T-cell (primary cell): Measurements from ENCODE around the gene ADGRE1. TPM values are rescaled to one million over a fixed set of nuclear protein-coding genes. Genes with fewer than 3 reads are reported as not detected.
A peak's percentile ranks its signal among the peaks of the same experiment; 100 is the strongest.

Experiments used
- ATAC-seq, 4 experiments: fragments of 200-7000 bp in 3 of 4; fragments of 150-1000 bp in 1 of 4; cut with Tn5 transposase; replicated peaks in 1 of 4; 1 replicate in 3 of 4; 2 replicates in 1 of 4; pipeline ENCODE4 v1.10.0; 2021; ENCODE audit warnings: moderate library complexity in 3 of 4, mild to moderate bottlenecking in 2 of 4, moderate number of reproducible peaks in 1 of 4
- CTCF ChIA-PET, 2 donors: fragments of 300-600 bp; sonication (Branson Sonifier 250); formaldehyde crosslinking; loops; one replicate each; lab custom pipeline; 2022; ENCODE audit warnings: antibody characterized with exemption in 2 of 2; lab: Charles Lee
- POLR2A ChIA-PET, 2 donors: fragments of 300-600 bp; sonication (Branson Sonifier 250); formaldehyde crosslinking; loops; one replicate each; lab custom pipeline; 2022; ENCODE audit warnings: antibody characterized with exemption in 2 of 2; lab: Charles Lee
- DNase-seq, 35 experiments: peaks; one replicate each; pipeline versions ENCODE4 v3.0.0 to v3.0.0-alpha.2; 2013 to 2023
- H3K27ac ChIP-seq: one replicate; pipeline ENCODE4 v1.5.1; 2013; ENCODE audit warnings: low read length
- H3K27me3 ChIP-seq, 2 experiments: replicated peaks in 1 of 2; 1 replicate in 1 of 2; 2 replicates in 1 of 2; pipeline versions ENCODE4 v1.6.1 to v1.7.0; 2013; ENCODE audit warnings: low read length in 1 of 2, mixed read lengths in 1 of 2; ENCODE audit not compliant: control insufficient read depth in 2 of 2, insufficient read depth in 2 of 2; ENCODE audit errors: extremely low read depth in 1 of 2
- H3K36me3 ChIP-seq, 2 donors: 1 replicate in 1 of 2; 2 replicates in 1 of 2; pipeline versions ENCODE4 v1.6.1 to v1.7.0; 2013; ENCODE audit warnings: low read length in 1 of 2; ENCODE audit not compliant: control insufficient read depth in 2 of 2, insufficient read depth in 1 of 2; ENCODE audit errors: extremely low read depth in 1 of 2
- H3K4me1 ChIP-seq, 2 experiments: 1 replicate in 1 of 2; 2 replicates in 1 of 2; pipeline versions ENCODE4 v1.6.1 to v1.7.0; 2013; ENCODE audit warnings: low read length in 2 of 2, mixed read lengths in 1 of 2; ENCODE audit not compliant: insufficient read depth in 2 of 2, control insufficient read depth in 1 of 2; ENCODE audit errors: extremely low read depth in 1 of 2
- H3K4me3 ChIP-seq, 2 donors: 1 replicate in 1 of 2; 2 replicates in 1 of 2; pipeline versions ENCODE4 v1.5.1 to v1.7.0; 2013; ENCODE audit warnings: mild to moderate bottlenecking in 2 of 2, low read length in 1 of 2, moderate library complexity in 1 of 2; ENCODE audit not compliant: control insufficient read depth in 1 of 2; ENCODE audit errors: extremely low read depth in 1 of 2
- H3K9me3 ChIP-seq: 2 replicates; pipeline ENCODE4 v1.7.0; 2013
- H3K27ac Mint-ChIP-seq, 2 donors: one replicate each; pipeline ENCODE4 v1.8.0; 2020 to 2021; ENCODE audit warnings: mild to moderate bottlenecking in 2 of 2, mixed read lengths in 2 of 2
- H3K27me3 Mint-ChIP-seq, 2 donors: one replicate each; pipeline ENCODE4 v1.8.0; 2021 to 2022; ENCODE audit warnings: mixed read lengths in 2 of 2
- H3K36me3 Mint-ChIP-seq: one replicate; pipeline ENCODE4 v1.8.0; 2021; ENCODE audit warnings: mixed read lengths
- H3K4me1 Mint-ChIP-seq, 3 donors: one replicate each; pipeline ENCODE4 v1.8.0; 2020 to 2022; ENCODE audit warnings: mixed read lengths in 3 of 3, mild to moderate bottlenecking in 1 of 3
- H3K4me3 Mint-ChIP-seq, 3 donors: one replicate each; pipeline ENCODE4 v1.8.0; 2020 to 2022; ENCODE audit warnings: mild to moderate bottlenecking in 3 of 3, mixed read lengths in 3 of 3, moderate library complexity in 3 of 3
- H3K9me3 Mint-ChIP-seq, 3 donors: one replicate each; pipeline ENCODE4 v1.8.0; 2020 to 2022; ENCODE audit warnings: mixed read lengths in 3 of 3
- WGBS: methylation state at CpG from one replicate; pipeline ENCODE4 v1.1.5; 2013; ENCODE audit warnings: missing lambda C conversion rate; ENCODE audit not compliant: insufficient coverage; 5-methylcytosine and 5-hydroxymethylcytosine counted together
- total RNA-seq, 35 experiments: library from RNA in 6 of 35; stranded (reverse) in 6 of 35; fragments of 120-200 nt in 1 of 35; gene quantifications; one replicate each; pipeline versions ENCODE4 v1.2.1 to v1.2.4 and lab custom pipeline; 2013 to 2026

The ADGRE1 gene
- total RNA-seq, 5 donors from 2014 or later (not counting 1 experiment from before 2014, with no cell fraction given) = 3.4 to 9.7 (median 3.7) TPM

DNA sequence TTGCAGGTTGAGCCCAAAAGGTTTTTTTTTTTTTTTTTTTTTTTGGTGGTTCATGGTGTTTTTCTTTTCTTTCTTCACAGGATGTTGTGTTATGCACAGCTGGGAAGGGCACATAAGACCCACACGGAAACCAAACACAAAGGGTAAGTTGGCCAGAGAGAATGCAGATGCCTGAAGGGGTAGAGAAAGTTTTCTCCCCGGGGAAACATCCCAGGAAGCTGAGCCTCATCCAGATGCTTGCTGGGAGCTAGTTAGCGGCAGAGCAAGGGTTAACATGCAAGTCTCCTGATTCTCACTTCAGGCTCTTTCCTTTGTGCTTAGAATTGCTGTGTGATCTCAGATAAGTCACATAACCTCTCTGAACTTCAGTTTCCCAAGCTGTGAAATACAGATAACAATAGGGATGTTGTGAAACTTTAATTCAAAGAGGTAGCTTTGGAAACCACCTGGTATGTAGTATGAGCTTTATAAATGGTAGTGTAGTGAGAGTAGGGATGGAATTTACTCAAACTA, 3.1 kb downstream of the ADGRE1 start:
- Histone ChIP-seq H3K27me3 (peaks cover 0 to 5% of the 10 kb centered on the region in 2 experiments), H3K4me3 (peak overlapping the region in 1 of 2 donors; percentile 42), H3K36me3 (peaks cover 0 to 3% of the 10 kb centered on the region in 2 donors), H3K4me1 (peaks cover 55 to 63% of the 10 kb centered on the region in 2 experiments), H3K9me3 (no peaks in the 10 kb centered on the region), H3K27ac (peak overlapping the region; percentile 56)
- ChIA-PET POLR2A (interaction anchor here in 1 of 2 donors (0.6 kb wide), 1 partner anchor 20 kb away, joined by 4 read pairs; no protein-coding TSS in a partner anchor), CTCF (interaction anchor here in 1 of 2 donors (0.6 to 1.6 kb wide), 4 partner anchors 27 to 920 kb away, joined by 3 to 9 read pairs (median 5); no protein-coding TSS in a partner anchor)
- Mint-ChIP-seq H3K4me3 (peak overlapping the region; percentile 47 to 78 (median 53)), H3K27ac (peak overlapping the region; percentile 94), H3K4me1 (peaks cover 79 to 85% (median 80%) of the 10 kb centered on the region in 3 donors), H3K36me3 (peaks cover 18% of the 10 kb centered on the region), H3K27me3 (no peaks in the 10 kb centered on the region), H3K9me3 (peaks cover 19 to 24% (median 21%) of the 10 kb centered on the region in 3 donors)
- DNase-seq (peak in 30 of 35 experiments; percentile 3 to 64 (median 18)), ATAC-seq (peak; percentile 69 to 82 (median 76))
- 0% methylated on average over 1 of the region's 3 CpGs for WGBS

DNA sequence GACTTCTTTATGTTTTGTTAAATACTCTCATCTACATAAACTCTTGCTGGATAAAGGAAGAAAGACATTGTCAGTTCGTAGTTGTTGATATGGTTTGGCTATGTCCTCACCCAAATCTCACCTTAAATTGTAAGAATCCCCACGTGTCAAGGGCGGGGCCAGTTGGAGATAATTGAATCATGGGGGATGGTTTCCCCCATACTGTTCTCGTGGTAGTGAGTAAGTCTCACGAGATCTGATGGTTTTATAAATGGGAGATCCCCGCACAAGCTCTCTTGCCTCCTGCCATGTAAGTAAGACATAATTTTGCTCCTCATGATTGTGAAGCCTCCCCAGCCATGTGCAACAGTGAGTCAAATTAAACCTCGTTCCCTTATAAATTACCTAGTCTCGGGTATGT, 3.6 kb downstream of the ADGRE1 start:
- Mint-ChIP-seq H3K4me3 (peak overlapping the region; percentile 19 to 78 (median 53)), H3K4me1 (peaks cover 81 to 89% (median 83%) of the 10 kb centered on the region in 3 donors), H3K9me3 (peaks cover 19 to 28% (median 25%) of the 10 kb centered on the region in 3 donors), H3K27ac (peak overlapping the region; percentile 94), H3K36me3 (peaks cover 21% of the 10 kb centered on the region), H3K27me3 (no peaks in the 10 kb centered on the region)
- ChIA-PET POLR2A (no interaction called here), CTCF (interaction anchor here in 1 of 2 donors (0.6 to 1.6 kb wide), 4 partner anchors 27 to 921 kb away, joined by 3 to 9 read pairs (median 5); no protein-coding TSS in a partner anchor)
- DNase-seq = peak in 34 of 35 experiments; percentile 14 to 72 (median 46)
- Histone ChIP-seq H3K4me1 (peaks cover 55 to 63% of the 10 kb centered on the region in 2 experiments), H3K4me3 (peak overlapping the region in 1 of 2 donors; percentile 42), H3K36me3 (peaks cover 0 to 3% of the 10 kb centered on the region in 2 donors), H3K27ac (peak overlapping the region; percentile 56), H3K27me3 (peaks cover 0 to 5% of the 10 kb centered on the region in 2 experiments), H3K9me3 (no peaks in the 10 kb centered on the region)
- WGBS = no CpG with 5 or more reads among the region's 8 CpGs
- peak; percentile 9 to 35 (median 18) for ATAC-seq

DNA sequence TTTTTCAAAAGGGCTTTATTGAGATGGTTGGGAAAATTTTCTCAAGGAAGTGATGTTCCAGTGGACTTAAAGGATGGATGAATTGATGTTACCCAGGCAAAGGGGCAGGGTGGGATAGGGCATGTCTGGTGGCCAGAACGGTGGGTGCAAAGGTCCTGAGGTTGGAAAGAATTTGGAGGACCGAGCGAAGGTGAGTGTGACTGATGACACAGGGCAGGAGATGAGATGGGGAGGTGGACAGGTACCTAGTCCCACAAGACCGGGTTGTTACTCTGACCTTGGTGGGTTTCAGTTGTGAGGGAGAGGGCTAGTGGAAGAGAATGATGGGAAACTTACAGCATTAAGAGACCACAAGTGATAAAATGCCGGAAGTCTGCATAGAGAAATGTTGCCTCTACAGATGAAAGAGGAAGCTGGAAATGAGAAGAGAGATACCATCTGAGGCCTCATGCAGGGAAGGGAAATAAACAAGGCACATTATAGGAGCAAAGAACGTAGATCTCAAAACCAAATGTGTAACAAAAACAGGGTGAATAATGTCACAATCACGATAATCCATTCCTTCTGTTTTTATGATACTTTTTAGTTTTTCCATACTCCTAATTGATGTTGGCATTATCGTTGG, 4.5 kb downstream of the ADGRE1 start:
- Histone ChIP-seq H3K27ac (peak overlapping the region; percentile 56), H3K4me1 (peaks cover 55 to 58% of the 10 kb centered on the region in 2 experiments), H3K27me3 (peaks cover 0 to 5% of the 10 kb centered on the region in 2 experiments), H3K36me3 (peaks cover 0 to 5% of the 10 kb centered on the region in 2 donors), H3K4me3 (peak overlapping the region in 1 of 2 donors; percentile 27), H3K9me3 (no peaks in the 10 kb centered on the region)
- Mint-ChIP-seq H3K27ac (peak overlapping the region; percentile 94), H3K4me3 (peak overlapping the region; percentile 21 to 78 (median 53)), H3K4me1 (peaks cover 80 to 91% (median 84%) of the 10 kb centered on the region in 3 donors), H3K36me3 (peaks cover 27% of the 10 kb centered on the region), H3K27me3 (no peaks in the 10 kb centered on the region), H3K9me3 (peaks cover 21 to 32% (median 28%) of the 10 kb centered on the region in 3 donors)
- ATAC-seq (peak; percentile 46 to 70 (median 62)), DNase-seq (peak in 8 of 35 experiments; percentile 2 to 56 (median 20))
- WGBS = 37% methylated on average over 5 of the region's 8 CpGs
- POLR2A ChIA-PET = no interaction called here
- CTCF ChIA-PET = no interaction called here

DNA sequence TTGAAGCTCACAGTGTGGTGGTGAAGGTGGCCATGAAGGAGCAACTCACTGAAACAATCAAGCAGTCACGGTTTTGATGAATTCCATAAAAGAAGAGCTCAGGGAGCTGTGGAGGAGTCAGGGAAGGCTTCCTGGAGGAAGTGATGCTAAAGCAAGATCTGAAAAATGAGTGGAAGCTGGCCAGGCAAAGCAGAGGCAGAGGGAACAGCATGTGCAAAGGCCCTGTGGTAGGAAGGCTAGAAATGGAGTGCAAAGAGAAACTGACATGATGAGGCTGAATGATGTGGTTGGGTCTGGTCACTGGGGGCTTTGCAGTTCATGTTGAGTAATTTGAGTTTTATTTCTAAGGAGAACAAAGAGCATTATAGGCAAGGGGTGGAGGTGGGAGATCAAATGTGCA, 6.9 kb downstream of the ADGRE1 start:
- WGBS = 91% methylated on average over 1 of the region's 1 CpG
- H3K27me3 Mint-ChIP-seq = no peaks in the 10 kb centered on the region
- Histone ChIP-seq H3K9me3 (no peaks in the 10 kb centered on the region), H3K4me3 (no peak overlapping the region), H3K27ac (no peak overlapping the region), H3K27me3 (peaks cover 0 to 5% of the 10 kb centered on the region in 2 experiments), H3K36me3 (peaks cover 0 to 5% of the 10 kb centered on the region in 2 donors), H3K4me1 (peaks cover 34 to 47% of the 10 kb centered on the region in 2 experiments)
- peak overlapping the region in 1 of 3 donors; percentile 78 for H3K4me3 Mint-ChIP-seq
- CTCF ChIA-PET = no interaction called here
- peaks cover 41% of the 10 kb centered on the region for H3K36me3 Mint-ChIP-seq
- POLR2A ChIA-PET = no interaction called here
- peaks cover 18 to 30% (median 22%) of the 10 kb centered on the region in 3 donors for H3K9me3 Mint-ChIP-seq
- ATAC-seq (no peak), DNase-seq (no peak)
- peaks cover 60 to 78% (median 63%) of the 10 kb centered on the region in 3 donors for H3K4me1 Mint-ChIP-seq
- peak overlapping the region; percentile 94 for H3K27ac Mint-ChIP-seq

DNA sequence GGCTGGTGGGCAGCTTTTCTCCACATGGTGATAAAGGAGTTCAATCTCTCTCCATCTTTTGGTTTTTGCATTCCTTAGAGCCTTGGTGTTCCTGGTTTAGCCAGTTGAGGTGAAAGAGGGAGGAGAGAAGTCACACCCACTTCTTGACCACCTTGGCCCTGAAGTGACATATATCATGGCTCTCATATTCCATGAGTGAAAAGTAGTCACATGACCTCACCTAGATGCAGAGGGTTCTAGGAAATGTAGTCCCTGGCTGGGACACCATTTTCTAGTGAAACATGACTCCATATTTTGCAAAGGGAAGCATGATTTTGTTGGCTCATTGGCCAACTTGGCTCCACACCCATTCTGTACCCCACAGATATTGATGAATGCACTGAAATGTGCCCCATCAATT, 16.1 kb downstream of the ADGRE1 start:
- ChIA-PET CTCF (no interaction called here), POLR2A (interaction anchor here in 1 of 2 donors (0.6 kb wide), 1 partner anchor 98 kb away, joined by 3 read pairs; no protein-coding TSS in a partner anchor)
- H3K36me3 ChIP-seq = peaks cover 0 to 12% of the 10 kb centered on the region in 2 donors
- H3K27me3 ChIP-seq = no peaks in the 10 kb centered on the region
- no peak overlapping the region for H3K4me3 ChIP-seq
- Mint-ChIP-seq H3K36me3 (peaks cover 49% of the 10 kb centered on the region), H3K27ac (no peak overlapping the region), H3K27me3 (no peaks in the 10 kb centered on the region), H3K4me3 (no peak overlapping the region), H3K9me3 (peaks cover 17 to 37% (median 27%) of the 10 kb centered on the region in 3 donors), H3K4me1 (no peaks in the 10 kb centered on the region)
- no peak for ATAC-seq
- DNase-seq = no peak
- no peaks in the 10 kb centered on the region for H3K4me1 ChIP-seq
- peaks cover 2% of the 10 kb centered on the region for H3K9me3 ChIP-seq
- H3K27ac ChIP-seq = no peak overlapping the region

DNA sequence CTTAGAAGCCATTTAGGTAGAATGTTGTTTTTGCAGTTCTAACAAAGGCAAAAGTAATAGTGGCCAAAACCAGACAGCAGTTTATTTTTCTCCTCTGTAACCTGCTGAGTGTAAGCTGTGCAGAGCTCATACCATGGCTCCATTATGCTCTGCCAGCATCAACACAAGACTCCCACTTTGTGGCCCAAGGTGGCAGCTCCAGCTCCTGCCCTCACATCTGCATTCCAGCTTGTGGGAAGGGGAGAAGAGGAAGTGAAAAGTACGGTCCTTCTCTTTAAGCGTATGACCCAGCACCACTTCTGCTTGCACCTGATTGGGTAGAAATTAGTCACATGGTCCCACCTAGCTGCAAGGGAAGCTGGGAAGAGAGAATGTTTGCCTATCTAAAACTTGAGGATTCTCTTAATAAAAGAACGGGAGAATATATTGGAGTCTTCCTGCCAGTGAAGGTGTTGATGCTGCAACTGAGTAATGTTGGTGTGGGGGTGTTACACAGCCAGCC, 19.2 kb downstream of the ADGRE1 start:
- Mint-ChIP-seq H3K4me1 (no peaks in the 10 kb centered on the region), H3K36me3 (peaks cover 30% of the 10 kb centered on the region), H3K27ac (no peak overlapping the region), H3K27me3 (no peaks in the 10 kb centered on the region), H3K4me3 (no peak overlapping the region), H3K9me3 (peaks cover 7 to 26% (median 11%) of the 10 kb centered on the region in 3 donors)
- Histone ChIP-seq H3K4me1 (no peaks in the 10 kb centered on the region), H3K9me3 (peaks cover 1% of the 10 kb centered on the region), H3K27me3 (no peaks in the 10 kb centered on the region), H3K4me3 (peak overlapping the region in 1 of 2 donors; percentile 15), H3K36me3 (peaks cover 0 to 8% of the 10 kb centered on the region in 2 donors), H3K27ac (no peak overlapping the region)
- ChIA-PET POLR2A (no interaction called here), CTCF (no interaction called here)
- DNase-seq = no peak
- ATAC-seq = no peak
- no CpG with 5 or more reads among the region's 3 CpGs for WGBS
